ENCODE results near the gene DCBLD1.
"Not testable (repeated sequence)": the region's sequence is repeated elsewhere in the genome, so short reads cannot be mapped to it uniquely, and the experiment has no call there.

GRCh38 chr6:117468527-117468926 is 13.9 kb upstream of the DCBLD1 start:
- TF ChIP-seq CTCF (conservative IDR thresholded peaks at IDR 0.05; ENCODE audit: low read length); EZH2phosphoT487 (IDR thresholded peaks at IDR 0.05; ENCODE audit: borderline replicate concordance): not testable (repeated sequence)

All from Loucy (cell line).